NCI-H1092 (cell line): Measurements from ENCODE around the gene NFKBIB.
A peak's percentile ranks its signal among the peaks of the same experiment; 100 is the strongest.
"Not testable (repeated sequence)": the region's sequence is repeated elsewhere in the genome, so short reads cannot be mapped to it uniquely, and the experiment has no call there.

ENCODE experiments used
- DNase-seq: peaks from one replicate; lab custom pipeline; 2025; lab: John Stamatoyannopoulos, UW

NFKBIB gene

DNA sequence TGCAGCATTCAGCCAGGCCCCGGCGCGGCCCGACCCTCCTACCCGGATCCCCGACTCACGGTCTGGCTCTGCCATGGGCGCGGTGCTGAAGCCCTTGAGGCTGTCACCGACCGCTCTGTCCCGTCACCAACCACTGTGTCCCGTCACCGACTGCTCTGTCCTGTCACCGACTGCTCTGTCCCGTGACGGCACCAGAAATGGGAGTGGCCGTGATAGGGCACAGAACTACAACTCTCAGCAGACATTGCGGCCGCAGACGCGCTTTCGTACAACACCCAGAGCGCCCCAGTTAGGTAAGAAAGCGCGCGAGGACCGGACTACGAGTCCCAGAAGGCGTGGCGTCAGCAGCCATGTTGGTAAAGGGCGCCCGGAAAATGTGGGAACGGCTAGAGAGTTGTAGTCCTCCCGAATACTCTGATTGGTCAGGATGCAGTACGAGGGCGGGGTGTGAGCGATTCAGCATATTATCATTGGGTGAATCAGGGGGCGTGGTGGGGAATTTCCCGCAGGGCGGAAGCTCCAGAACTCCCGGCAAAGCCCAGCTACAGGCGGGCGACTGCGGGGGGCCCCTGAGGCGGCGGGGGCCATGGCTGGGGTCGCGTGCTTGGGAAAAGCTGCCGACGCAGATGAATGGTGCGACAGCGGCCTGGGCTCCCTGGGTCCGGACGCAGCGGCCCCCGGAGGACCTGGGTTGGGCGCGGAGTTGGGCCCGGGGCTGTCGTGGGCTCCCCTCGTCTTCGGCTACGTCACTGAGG lies at the start of gene NFKBIB, which contains the start of gene SIRT2:
TSS of gene NFKBIB (plus strand) at position 523 of the 755 bp plus-strand sequence. CDS start at position 587, 64 bp downstream.
TSS of gene SIRT2 (minus strand) at position 172 of the 755 bp plus-strand sequence. CDS start at position 75, 97 bp downstream.
- peak; percentile 97 for DNase-seq

GRCh38 chr19:38850436-38850975 lies 49.3 kb upstream of the NFKBIB start:
- DNase-seq, result peak; percentile 56

GRCh38 chr19:38850976-38851621 lies 48.7 kb upstream of the NFKBIB start:
- peak; percentile 56 for DNase-seq

GRCh38 chr19:38851622-38852230 lies 48.0 kb upstream of the NFKBIB start:
- peak; percentile 51 for DNase-seq

- DNase-seq, result no peak
These were observed 47.3 kb upstream of the NFKBIB start for GRCh38 chr19:38852231-38853044.

GRCh38 chr19:38853214-38853613 lies 46.6 kb upstream of the NFKBIB start:
- DNase-seq, result no peak

DNA sequence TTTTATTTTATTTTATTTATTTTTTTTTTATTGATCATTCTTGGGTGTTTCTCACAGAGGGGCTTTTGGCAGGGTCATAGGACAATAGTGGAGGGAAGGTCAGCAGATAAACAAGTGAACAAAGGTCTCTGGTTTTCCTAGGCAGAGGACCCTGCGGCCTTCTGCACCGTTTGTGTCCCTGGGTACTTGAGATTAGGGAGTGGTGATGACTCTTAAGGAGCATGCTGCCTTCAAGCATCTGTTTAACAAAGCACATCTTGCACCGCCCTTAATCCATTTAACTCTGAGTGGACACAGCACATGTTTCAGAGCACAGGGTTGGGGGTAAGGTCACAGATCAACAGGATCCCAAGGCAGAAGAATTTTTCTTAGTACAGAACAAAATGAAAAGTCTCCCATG lies 44.8 kb upstream of the NFKBIB start:
- DNase-seq, result not testable (repeated sequence)

GRCh38 chr19:38855751-38856150 lies 44.0 kb upstream of the NFKBIB start:
- not testable (repeated sequence) for DNase-seq

DNA sequence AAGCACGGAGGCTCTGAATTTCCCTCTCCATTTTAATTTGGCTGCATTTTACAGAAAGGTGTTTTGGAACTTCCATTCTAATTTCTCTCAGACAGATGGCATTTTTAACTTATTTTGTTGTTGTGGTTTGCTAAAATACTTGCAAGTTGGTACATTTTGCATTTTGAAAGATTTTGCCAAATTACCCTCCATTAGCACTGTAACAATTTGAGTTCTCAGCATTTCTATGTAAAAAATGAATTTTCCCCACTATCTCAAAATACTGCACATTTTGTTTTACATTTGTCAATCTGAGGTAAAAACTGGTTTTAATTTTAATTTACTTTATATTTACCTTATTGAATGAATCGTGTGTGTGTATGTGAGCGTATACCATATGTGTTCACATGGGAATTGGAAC lies 43.0 kb upstream of the NFKBIB start:
- no peak for DNase-seq

GRCh38 chr19:38859631-38860204 lies 40.1 kb upstream of the NFKBIB start:
- DNase-seq, result not testable (repeated sequence)

GRCh38 chr19:38861368-38861767 lies 38.4 kb upstream of the NFKBIB start:
- DNase-seq, result no peak

DNA sequence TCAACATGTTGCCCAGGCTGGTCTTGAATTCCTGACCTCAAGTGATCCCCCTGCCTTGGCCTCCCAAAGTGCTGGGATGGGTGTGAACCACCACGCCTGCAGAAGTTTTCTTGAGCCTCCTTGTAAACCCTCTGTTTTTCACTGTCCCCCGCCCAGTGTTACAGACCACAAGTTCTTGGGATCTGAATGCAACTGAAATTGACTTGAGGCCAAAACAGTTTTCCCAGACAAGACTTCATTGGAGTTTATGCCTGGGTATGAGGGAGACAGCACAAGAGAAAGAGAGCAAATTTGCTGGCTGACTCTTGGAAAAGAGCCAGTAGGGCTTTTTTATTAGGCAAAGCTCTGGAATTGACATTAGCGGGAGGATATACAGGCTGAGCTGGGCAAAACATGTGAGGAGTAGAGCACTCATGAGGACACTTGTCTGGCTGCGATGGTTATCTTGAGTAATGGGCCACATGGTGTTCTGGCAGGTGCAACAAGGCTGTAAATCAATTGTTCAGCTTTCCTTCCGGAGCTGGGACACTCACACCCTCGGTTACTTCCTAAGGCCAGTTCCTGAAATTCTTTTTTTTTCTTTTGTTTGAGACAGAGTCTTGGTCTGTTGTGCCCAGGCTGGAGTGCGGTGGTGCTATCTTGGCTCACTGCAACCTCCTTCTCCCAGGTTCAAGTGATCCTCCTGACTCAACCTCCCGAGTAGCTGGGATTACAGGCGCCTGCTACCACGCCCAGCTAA lies 37.3 kb upstream of the NFKBIB start:
- DNase-seq, result no peak

GRCh38 chr19:38867171-38867780 lies 32.5 kb upstream of the NFKBIB start:
- no peak for DNase-seq

- DNase-seq, result no peak
These were observed 31.2 kb upstream of the NFKBIB start for GRCh38 chr19:38868551-38868950.

DNA sequence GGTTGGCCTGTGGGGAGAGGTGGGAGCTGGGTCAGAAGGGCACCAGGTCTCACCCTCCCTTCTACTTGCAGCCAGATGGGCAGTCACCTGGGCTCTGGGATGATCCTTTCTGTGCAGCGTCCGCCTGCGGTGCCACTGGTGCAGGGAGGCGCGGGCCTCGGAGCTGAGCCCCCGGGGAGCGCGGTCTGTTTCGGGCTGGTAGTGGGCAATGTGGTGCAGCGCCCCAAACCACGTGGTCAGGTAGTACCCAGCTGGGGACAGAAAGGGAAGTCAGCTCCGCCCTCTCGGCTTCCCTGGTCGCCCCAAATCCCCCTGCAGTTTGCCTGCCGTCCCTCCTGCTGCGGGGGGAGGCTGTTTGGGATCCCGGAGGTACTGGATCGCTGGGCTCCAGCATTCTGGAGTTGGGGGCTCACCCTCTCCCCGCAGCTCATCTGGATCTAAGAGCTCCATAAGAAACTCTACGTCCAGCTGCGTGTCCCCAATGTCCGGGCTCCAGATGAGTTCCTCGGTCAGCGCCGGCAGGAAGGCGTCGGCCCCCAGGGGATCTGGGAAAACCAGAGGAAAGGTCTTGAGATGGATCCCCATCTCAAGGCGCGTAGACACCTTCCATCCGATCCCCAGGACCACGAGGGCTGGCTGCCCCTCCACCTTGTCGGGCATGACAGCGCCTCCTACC lies 30.5 kb upstream of the NFKBIB start:
- no peak for DNase-seq

DNA sequence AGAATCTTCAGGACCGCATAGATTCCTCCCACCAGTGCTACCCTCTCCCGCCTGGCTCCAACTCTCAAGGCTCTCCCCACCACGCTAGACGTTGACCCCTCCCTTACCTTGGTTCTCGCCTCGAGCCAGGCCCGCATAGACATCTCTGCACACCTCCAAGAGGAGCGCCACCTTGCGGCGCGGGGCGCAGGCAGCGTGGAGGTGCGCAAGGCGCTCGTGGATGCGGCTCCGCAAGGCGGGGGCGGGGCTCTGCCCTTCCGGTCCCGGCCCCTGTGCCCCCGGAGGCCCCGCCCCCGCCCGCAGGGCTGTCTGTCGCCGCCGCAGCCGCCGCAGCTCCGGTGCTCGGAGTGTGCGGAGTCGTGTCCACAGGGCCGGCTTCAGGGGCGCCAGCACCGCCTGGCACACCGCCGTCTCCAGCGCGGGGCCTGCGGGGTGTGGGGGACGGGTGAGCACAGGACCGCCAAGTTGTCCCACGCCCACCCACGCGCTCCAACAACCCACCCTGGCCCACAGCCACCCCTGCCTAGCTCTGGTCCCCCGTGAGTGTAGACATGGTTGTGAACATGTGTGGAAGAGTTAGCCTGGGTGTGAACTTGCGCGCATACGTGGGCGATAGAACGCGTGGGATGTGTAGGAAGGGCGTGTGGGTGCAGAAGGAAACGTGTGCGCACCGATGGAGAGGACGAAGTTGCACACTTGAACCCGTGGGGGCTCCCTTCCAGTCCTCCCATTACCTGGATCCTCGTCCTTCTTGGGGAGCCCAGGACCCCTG lies 29.7 kb upstream of the NFKBIB start:
- DNase-seq, result no peak

GRCh38 chr19:38870612-38871011 lies 29.2 kb upstream of the NFKBIB start:
- DNase-seq, result no peak

DNA sequence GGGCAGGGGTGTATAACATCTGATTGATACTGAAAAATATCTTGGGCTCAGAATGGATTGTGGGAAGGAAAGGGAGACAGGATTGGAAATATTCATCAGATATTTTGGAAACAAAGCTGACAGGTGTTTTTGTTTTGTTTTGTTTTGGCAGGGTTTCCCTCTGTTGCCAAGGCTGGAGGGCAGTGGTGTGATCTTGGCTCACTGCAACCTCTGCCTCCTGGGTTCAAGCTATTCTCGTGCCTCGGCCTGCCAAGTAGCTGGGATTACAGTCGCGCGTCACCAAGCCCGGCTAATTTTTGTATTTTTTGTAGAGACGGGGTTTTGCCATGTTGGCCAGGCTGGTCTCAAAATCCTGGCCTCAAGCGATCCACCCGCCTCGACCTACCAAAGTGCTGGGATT lies 26.4 kb upstream of the NFKBIB start:
- not testable (repeated sequence) for DNase-seq
